ENCODE results near the gene NUP160.
"Not testable (repeated sequence)": the region's sequence is repeated elsewhere in the genome, so short reads cannot be mapped to it uniquely, and the experiment has no call there.

NUP160 gene

DNA sequence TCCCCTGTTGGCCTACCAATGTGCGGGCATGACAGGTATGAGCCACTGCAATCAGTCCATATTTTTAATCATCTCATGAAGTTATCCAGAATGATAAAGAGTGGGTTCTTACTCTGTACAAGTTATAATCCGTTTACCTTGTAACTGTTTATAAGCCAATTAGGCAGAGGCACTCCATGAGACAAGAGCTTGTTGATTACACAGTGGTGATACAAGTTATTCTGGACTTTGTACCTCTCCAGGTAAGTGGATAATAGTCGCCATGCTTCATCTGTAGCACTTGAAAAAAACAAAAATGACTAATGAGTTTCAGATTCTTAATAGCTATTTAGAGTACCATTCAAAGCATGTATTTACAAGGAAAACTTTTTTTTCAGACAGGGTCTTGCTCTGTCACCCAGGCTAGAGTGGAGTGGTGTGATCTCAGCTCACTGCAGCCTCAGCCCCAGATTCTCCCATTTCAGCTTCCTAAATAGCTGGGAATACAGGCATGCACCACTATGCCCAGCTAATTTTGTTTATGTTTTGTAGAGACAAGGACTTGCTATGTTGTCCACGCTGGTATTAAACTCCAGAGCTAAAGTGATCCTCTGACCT is 63.3 kb downstream of the NUP160 start:
- DNase-seq, result no peak

DNA sequence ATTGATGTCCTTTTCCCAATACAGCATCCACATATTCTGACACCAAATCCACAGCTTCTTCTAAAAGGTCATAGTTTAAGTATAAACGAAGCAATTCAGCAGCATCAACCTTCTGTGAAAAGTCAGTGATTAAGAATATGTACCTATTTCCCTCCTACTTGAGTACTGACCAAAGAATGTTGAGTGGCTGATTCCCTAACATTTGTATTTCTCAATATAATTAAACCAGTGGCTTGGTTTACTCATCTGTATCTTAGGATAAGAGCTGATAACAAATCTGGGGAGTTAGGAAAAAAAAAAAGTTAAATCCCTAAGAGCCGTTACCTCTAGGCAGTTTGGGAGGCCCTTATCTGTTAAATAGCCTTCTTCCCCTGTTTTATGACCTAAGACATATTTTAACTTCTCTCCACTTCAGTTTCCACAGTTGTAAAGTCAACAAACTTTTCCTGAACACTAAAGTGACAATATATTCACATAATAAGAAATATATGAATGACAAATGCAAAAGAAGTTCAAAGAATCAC is 65.0 kb downstream of the NUP160 start:
- no peak for DNase-seq

DNA sequence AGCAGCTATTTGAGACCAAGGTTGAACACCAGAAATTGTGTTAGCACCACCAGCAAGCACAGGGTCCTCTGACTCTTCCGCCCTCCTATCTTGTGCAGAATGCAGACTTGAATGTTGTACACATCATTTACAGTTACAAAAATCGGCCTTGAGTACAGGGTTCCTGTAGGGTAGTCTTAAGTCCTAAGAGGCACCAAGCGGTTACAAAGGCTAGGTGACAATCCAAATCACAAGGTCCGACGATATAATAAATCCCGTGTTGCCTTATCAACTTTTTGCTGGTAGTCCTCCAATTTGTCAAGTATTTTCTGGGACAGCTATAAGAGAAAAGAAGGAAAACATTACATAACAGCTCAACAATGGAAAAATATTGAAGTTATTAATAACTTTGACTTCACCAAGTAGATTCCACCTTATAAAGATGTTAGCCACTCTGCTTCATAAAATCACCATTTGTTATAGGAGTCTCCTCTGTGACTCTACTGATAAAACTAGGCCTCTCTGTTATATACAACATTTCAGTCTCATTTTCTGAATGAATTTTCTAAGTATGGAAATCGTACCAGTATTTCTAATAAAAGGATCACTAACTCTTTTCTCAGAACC is 69.2 kb downstream of the NUP160 start:
- no peak for DNase-seq

DNA sequence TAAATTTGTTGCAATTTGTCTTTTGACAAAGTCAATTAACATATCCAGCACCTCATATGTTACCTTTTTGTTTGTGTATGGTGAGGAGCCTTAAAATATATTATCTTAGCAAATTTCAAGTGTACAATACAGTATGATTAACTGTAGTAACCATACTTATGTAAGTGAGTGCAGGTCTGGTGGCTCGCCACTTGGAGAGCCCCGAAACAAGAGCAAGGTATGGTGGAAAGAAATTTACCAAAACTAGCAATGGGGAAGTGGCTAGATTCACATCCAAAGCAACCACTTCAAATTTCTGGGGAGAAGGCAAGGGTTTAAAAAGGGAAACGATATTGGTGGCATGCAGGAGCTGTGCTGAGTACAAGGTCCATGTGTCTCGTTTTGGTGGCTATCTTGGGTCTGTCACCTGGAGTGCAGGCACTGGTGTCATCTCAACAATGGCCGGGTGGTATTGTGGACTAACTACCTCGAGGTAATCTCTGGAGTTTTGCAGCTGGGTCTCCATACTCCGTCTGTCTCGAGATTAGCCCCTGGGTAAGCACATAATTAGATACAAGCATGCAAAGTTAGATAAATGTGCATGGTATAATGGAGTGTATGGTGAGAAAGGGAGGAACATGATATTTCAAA is 72.8 kb downstream of the NUP160 start:
- DNase-seq, result no peak

DNA sequence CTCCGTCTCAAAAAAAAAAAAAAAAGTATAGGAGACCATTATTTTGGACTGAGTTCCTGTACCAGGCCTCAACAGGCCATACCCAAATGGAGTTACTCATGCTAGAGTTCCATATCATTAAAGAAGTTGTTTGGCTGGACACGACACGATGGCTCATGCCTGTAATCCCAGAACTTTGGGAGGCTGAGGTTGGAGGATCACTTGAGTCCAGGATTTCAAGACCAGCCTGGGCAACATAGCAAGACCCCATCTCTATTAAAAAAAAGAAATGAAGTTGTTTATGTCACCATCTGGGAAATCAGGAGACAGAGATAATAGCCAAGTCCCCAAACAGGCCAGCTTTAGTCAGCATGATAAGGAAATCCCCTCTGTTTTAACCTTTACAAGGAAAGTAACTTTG is 74.3 kb downstream of the NUP160 start:
- no peak for DNase-seq

DNA sequence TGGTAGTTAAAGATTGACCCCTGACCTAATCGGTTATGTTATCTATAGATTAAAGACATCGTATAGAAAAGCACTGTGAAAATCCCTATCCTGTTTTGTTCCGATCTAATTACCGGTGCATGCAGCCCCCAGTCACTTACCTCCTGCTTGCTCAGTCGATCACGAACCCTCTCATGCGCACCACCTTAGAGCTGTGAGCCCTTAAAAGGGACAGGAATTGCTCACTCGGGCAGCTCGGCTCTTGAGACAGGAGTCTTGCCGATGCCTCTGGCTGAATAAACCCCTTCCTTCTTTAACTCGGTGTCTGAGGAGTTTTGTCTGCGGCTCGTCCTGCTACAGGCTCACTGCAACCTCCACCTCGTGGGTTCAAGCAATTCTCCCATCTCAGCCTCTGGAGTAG is 78.6 kb downstream of the NUP160 start:
- not testable (repeated sequence) for DNase-seq

DNA sequence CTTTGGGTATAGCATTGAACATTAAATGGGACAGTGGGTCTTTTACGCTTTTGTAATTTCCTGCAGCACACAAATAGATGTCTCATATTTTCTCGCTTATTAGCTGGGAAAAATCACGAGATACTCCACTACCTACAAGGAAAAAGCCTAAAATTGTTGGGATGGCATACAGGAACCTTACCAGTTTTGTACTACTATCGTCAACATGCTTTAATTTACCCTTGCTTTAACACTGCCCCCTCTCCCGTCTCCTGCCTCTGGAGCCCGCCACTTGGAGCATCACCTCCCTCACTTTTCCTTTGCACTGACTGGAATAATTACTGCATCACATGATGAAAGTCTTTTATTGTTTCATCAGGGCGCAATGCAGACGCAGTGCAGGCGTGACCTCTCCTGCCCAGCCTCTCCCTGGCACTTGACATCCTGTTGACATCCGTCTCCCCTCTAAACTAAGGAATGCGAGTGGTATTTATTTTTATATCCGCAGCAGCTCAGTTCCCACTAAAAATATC is 80.0 kb downstream of the NUP160 start:
- DNase-seq, result peak; percentile 74

DNA sequence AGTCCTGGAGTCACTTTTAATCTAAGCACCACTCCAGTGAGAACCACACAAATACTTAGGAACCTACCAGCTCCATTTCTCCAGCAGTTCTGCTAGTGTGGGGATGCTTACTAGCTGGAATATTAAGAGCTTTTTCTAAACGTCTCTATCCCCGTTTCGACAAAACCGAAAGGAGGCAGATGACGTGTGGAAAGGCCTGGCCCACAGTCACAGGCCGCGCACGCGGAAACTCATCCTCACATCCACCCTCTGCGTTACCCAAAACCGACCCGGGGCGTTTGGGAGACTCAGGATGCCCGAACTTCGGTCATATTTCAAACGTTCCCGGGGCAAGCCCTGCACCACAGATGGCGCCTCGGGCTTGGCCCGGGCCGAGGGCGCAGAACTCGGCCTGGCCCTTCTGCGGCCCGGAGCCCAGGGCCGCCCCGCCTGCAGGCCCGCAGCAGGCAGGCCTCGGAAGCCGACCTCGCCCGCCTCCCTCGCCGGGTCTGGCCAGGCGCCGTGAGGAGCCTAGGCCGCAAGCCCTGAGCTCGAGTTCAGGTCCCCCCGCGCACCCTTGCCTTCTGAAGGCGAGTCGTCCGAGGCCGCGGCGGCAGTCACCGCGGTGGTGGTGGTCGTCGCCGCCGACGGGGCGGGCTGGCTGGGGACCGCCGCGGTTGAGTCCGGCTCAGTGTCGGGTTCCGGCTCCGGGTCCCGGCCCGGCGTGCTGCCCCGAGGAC is 81.5 kb downstream of the NUP160 start:
- peak; percentile 6 for DNase-seq

DNA sequence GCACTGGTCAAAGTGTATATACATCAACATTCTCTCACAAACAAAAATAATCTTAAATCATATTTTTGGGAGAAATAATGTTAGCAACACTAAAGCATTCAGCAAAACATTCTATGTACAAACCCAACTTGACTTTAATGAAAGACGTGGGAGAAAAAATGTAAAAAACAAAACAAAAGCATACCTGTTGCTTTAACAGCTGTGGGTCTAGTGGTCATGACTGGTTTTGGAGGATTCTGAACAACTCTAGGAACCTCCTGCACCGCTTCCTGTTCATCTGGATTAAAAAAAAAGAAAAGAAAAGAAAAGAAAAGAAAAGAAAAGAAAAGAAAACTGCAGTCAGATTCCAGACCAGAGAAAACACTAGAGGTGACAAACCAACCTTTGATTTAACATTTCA is 83.1 kb downstream of the NUP160 start:
- no peak for DNase-seq

DNA sequence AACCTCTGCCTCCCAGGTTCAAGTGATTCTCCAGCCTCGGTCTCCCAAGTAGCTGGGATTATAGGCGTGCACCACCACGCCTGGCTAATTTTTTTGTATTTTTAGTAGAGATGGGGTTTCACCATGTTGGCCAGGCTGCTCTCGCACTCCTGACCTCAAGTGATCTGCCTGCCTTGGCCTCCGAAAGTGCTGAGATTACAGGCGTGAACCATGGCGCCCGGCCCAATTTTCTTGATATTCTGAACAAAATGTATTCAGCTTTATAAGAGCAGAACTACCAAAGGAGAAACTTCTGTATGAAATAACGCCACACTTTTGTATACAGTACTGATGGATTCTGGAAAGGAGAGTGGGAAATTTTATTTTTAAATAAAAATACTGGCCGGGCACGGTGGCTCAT is 88.9 kb downstream of the NUP160 start:
- DNase-seq, result not testable (repeated sequence)

DNA sequence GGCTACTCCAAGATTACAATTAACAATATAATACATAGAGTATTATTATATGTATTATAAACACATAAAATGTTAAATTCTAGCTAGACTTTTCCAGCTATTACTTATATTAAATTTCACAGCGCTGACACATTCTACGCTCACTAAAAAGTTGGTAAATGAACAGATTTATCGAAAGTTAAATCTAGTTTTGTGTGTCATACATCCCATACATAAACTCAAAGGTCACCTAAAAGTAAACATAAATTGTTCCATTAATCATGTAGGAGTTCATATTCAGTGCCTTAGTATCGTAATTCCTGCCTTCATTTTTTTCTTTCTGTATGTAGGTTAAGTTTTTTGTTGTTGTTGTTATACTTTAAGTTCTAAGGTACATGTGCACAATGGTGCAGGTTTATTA is 91.9 kb downstream of the NUP160 start:
- DNase-seq, result no peak

DNA sequence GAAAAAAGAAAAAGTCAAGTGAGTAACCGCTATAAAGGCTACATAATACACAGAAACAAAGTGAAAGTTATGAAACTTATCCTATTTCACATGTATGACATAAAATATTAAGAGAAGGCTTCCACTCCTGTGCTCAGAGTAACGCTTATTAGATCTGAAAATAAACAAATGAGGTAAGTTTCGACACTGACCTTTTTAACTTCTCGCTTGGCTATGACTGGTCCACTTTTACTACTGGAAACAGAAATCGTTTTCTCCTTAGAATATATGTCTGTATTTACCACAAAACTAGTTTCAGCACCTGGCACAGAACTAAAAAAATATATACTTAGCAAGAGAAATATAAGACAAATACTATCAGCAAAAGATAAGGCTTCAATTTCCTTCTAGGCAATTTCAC is 97.4 kb downstream of the NUP160 start:
- DNase-seq, result no peak

DNA sequence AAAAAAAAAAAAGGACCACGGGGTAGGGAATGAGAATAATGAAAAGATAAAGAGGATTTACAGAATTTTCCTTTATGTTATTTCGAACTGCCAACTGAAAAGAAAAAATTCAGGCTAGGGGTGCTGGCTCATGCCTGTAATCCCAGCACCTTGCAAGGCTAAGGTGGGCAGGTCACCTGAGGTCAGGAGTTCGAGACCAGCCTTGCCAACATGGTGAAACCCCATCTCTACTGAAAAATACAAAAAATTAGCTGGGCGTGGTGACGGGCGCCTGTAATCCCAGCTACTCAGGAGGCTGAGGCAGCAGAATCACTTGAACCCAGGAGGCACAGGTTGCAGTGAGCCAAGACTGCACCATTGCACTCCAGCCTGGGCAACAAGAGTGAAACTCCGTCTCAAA is 105.7 kb downstream of the NUP160 start:
- not testable (repeated sequence) for DNase-seq

DNA sequence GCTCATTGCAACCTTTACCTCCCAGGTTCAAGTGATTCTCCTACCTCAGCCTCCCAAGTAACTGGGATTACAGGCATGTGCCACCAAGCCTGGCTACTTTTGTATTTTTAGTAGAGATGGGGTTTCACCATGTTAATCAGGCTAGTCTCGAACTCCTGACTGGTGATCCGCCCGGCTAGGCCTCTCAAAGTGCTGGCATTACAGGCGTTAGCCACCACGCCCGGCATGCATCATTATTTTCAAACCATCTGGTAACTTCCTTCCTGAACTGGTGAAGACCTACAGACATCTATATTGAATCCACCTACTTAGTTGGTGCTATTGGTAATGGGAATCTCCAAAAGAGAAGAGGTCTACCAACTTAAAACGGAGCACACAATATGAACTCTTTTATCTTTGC is 110.3 kb downstream of the NUP160 start:
- DNase-seq, result not testable (repeated sequence)

DNA sequence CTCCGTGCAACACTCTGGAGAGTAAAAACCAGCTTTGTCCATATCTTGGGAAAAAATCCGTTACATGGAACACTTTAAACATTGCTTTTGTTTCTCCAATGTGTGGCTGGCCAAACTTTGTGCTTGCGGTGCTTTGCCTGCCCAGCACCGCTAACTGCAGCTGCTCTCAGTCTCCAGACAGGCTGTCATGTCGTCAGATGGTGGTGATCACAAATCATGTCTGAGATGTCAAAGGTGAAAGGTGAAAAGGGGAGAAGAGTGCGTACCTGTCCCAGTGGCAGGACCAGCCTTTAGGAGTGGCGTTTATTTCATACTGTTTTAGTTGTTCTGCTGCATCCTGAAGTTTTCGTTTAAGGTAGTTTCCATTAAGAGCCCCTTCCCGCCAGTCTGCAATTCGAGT is 115.9 kb downstream of the NUP160 start:
- DNase-seq, result no peak

DNA sequence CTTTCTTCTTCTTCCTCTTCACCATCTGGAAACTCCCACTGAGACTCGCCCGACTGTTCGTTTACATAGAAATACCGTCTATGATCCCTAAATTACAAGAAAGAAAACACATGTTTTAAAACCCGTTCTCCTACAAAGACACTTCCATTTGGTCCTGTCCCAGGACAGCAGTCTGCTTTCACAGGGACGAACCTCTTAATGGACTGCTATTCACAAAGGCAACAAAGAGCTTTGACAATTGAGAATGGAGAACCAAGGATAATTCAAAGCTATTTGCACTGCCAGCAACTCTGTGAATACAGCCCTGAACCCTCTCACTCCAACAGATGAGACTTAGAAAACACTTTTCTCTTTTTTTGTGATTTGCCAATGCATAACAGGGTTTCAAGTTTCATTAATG is 116.7 kb downstream of the NUP160 start:
- no peak for DNase-seq
